AG09319 (cell line): ENCODE data around the gene PPP2R2D.

Source experiments
- DNase-seq: peaks from one replicate; pipeline ENCODE4 v3.0.0-alpha.2; 2010; ENCODE audit warnings: low read depth; ENCODE audit errors: extremely low read depth
- CTCF ChIP-seq: IDR thresholded peaks from 2 replicates; pipeline ENCODE4 v1.5.1; 2011; ENCODE audit warnings: low read depth, mild to moderate bottlenecking, inconsistent platforms, low read length, moderate library complexity

Gene PPP2R2D

GRCh38 chr10:132002004-132002403, 101.2 kb downstream of the PPP2R2D start:
- no peak for TF ChIP-seq CTCF
- DNase-seq: no peak

- no peak for DNase-seq
- TF ChIP-seq CTCF: no peak
Observed at GRCh38 chr10:132003282-132003924, 102.6 kb downstream of the PPP2R2D start.

- TF ChIP-seq CTCF: no peak
- DNase-seq: no peak
Observed at GRCh38 chr10:132004052-132004451, 103.2 kb downstream of the PPP2R2D start.

- TF ChIP-seq CTCF: no peak
- DNase-seq: no peak
Observed at GRCh38 chr10:132005147-132005546, 104.3 kb downstream of the PPP2R2D start.

GRCh38 chr10:132006966-132007365, 106.2 kb downstream of the PPP2R2D start:
- DNase-seq: no peak
- no peak for TF ChIP-seq CTCF

- TF ChIP-seq CTCF: no peak
Observed at GRCh38 chr10:132007681-132008080, 106.9 kb downstream of the PPP2R2D start.

More at GRCh38 chr10:132007681-132008080, 106.9 kb downstream of the PPP2R2D start:
- no peak for DNase-seq
